Ascending aorta (tissue), 2 donors: ENCODE results near the gene CDH23. TPM values are rescaled to one million over a fixed set of nuclear protein-coding genes. Genes with fewer than 3 reads are reported as not detected.

Experiments used
- DNase-seq, 2 donors: peaks; one replicate each; pipeline ENCODE4 v3.0.0-alpha.2; 2019; ENCODE audit warnings: low spot score in 2 of 2
- H3K27ac ChIP-seq, 2 donors: fragments of 200-600 bp; sonication (generic); one replicate each; pipeline ENCODE4 v1.5.1; 2016 to 2017; ENCODE audit warnings: mild to moderate bottlenecking in 1 of 2
- H3K27me3 ChIP-seq: fragments of 200-600 bp; sonication (generic); one replicate; pipeline ENCODE4 v1.5.1; 2017
- H3K36me3 ChIP-seq, 2 donors: fragments of 200-600 bp; sonication (generic); one replicate each; pipeline ENCODE4 v1.5.1; 2016
- H3K4me1 ChIP-seq, 2 donors: fragments of 200-600 bp; sonication (generic); one replicate each; pipeline ENCODE4 v1.5.1; 2016 to 2017; ENCODE audit warnings: mild to moderate bottlenecking in 1 of 2
- H3K4me3 ChIP-seq, 2 donors: fragments of 200-600 bp; sonication (generic); one replicate each; pipeline ENCODE4 v1.5.1; 2016 to 2017; ENCODE audit warnings: mild to moderate bottlenecking in 1 of 2
- H3K9me3 ChIP-seq, 2 donors: fragments of 200-600 bp; sonication (generic); one replicate each; pipeline ENCODE4 v1.5.1; 2016
- CTCF ChIP-seq, 3 experiments: fragments of 200-600 bp in 2 of 3; fragments of 450-650 bp in 1 of 3; sonication (generic) in 2 of 3; IDR thresholded peaks; one replicate each; pipeline ENCODE4 v1.5.1; 2016 to 2019; ENCODE audit warnings: antibody characterized with exemption in 3 of 3, mild to moderate bottlenecking in 1 of 3, moderate library complexity in 1 of 3
- intact Hi-C: fragments of 100-400 bp; cut with DNase I; formaldehyde crosslinking; loops from one replicate; pipeline ENCODE4 v1.15.1; 2023
- total RNA-seq: library from RNA; depleted of rRNA; stranded (reverse); fragments of >200 nt; gene quantifications from one replicate; pipeline ENCODE4 v1.1.0, GENCODE V29; 2016

CDH23 gene
- total RNA-seq, 1 donor from 2014 or later, result 40.9 TPM

GRCh38 chr10:71747039-71747531 is 350.4 kb downstream of the CDH23 start:
- H3K4me1 ChIP-seq, result peaks cover 0 to 3% of the 10 kb centered on the region in 2 donors
- no peaks in the 10 kb centered on the region for H3K27me3 ChIP-seq
- peaks cover 25% of the 10 kb centered on the region in 2 donors for H3K36me3 ChIP-seq
- H3K27ac ChIP-seq, result peak overlapping the region in 1 of 2 donors; percentile 32
- TF ChIP-seq CTCF (IDR thresholded peaks at IDR 0.05), result no peak
- H3K9me3 ChIP-seq, result peaks cover 0 to 7% of the 10 kb centered on the region in 2 donors
- DNase-seq, result no peak
- no peak overlapping the region for H3K4me3 ChIP-seq
- intact Hi-C loops, result no loop called here

- Histone ChIP-seq H3K4me1 (peaks cover 0 to 3% of the 10 kb centered on the region in 2 donors), H3K27ac (peak overlapping the region in 1 of 2 donors; percentile 32), H3K4me3 (no peak overlapping the region), H3K36me3 (peaks cover 32 to 33% of the 10 kb centered on the region in 2 donors), H3K27me3 (no peaks in the 10 kb centered on the region), H3K9me3 (peaks cover 0 to under 1% of the 10 kb centered on the region in 2 donors)
- DNase-seq, result no peak
- no peak for TF ChIP-seq CTCF (IDR thresholded peaks at IDR 0.05)
- intact Hi-C loops, result no loop called here
These were observed 351.1 kb downstream of the CDH23 start for GRCh38 chr10:71747551-71748523.

- Histone ChIP-seq H3K27ac (peak overlapping the region; percentile 32 to 37), H3K9me3 (no peaks in the 10 kb centered on the region), H3K4me1 (peaks cover 0 to 3% of the 10 kb centered on the region in 2 donors), H3K4me3 (no peak overlapping the region), H3K27me3 (no peaks in the 10 kb centered on the region), H3K36me3 (peaks cover 35 to 42% of the 10 kb centered on the region in 2 donors)
- peak; percentile 52 to 83 for DNase-seq
- no peak for TF ChIP-seq CTCF (IDR thresholded peaks at IDR 0.05)
- intact Hi-C loops, result no loop called here
These were observed 352.0 kb downstream of the CDH23 start for GRCh38 chr10:71748671-71749191.

- no peak for DNase-seq
- H3K9me3 ChIP-seq, result no peaks in the 10 kb centered on the region
- peak overlapping the region; percentile 32 to 37 for H3K27ac ChIP-seq
- intact Hi-C loops, result no loop called here
- H3K36me3 ChIP-seq, result peaks cover 42 to 48% of the 10 kb centered on the region in 2 donors
- peaks cover 0 to 3% of the 10 kb centered on the region in 2 donors for H3K4me1 ChIP-seq
- no peaks in the 10 kb centered on the region for H3K27me3 ChIP-seq
- H3K4me3 ChIP-seq, result no peak overlapping the region
- TF ChIP-seq CTCF (IDR thresholded peaks at IDR 0.05), result no peak
These were observed 352.7 kb downstream of the CDH23 start for GRCh38 chr10:71749396-71749795.

GRCh38 chr10:71750124-71750841 is 353.6 kb downstream of the CDH23 start:
- H3K4me3 ChIP-seq, result no peak overlapping the region
- no peaks in the 10 kb centered on the region for H3K9me3 ChIP-seq
- H3K36me3 ChIP-seq, result peaks cover 48 to 56% of the 10 kb centered on the region in 2 donors
- no peak for DNase-seq
- intact Hi-C loops, result no loop called here
- TF ChIP-seq CTCF (IDR thresholded peaks at IDR 0.05), result no peak
- no peaks in the 10 kb centered on the region for H3K27me3 ChIP-seq
- peak overlapping the region in 1 of 2 donors; percentile 32 for H3K27ac ChIP-seq
- peaks cover 0 to 3% of the 10 kb centered on the region in 2 donors for H3K4me1 ChIP-seq
